Glutamatergic neuron (in vitro differentiated cells): Measurements from ENCODE around the gene TFPT. TPM values are rescaled to one million over a fixed set of nuclear protein-coding genes. Genes with fewer than 3 reads are reported as not detected.

ENCODE experiments used
- DNase-seq: peaks from one replicate; pipeline ENCODE4 v3.0.0; 2022
- H3K27ac Mint-ChIP-seq: one replicate; pipeline ENCODE4 v1.8.0; 2020; ENCODE audit warnings: mild to moderate bottlenecking, mixed read lengths, inconsistent platforms; ENCODE audit not compliant: unreplicated experiment
- H3K27me3 Mint-ChIP-seq: one replicate; pipeline ENCODE4 v1.8.0; 2020; ENCODE audit warnings: mild to moderate bottlenecking, moderate library complexity, mixed read lengths, inconsistent platforms; ENCODE audit not compliant: unreplicated experiment
- H3K36me3 Mint-ChIP-seq: one replicate; pipeline ENCODE4 v1.8.0; 2020; ENCODE audit warnings: mild to moderate bottlenecking, mixed read lengths, inconsistent platforms; ENCODE audit not compliant: unreplicated experiment
- H3K4me1 Mint-ChIP-seq: one replicate; pipeline ENCODE4 v1.8.0; 2020; ENCODE audit warnings: mild to moderate bottlenecking, low read depth, mixed read lengths, inconsistent platforms; ENCODE audit not compliant: unreplicated experiment
- H3K4me3 Mint-ChIP-seq: one replicate; pipeline ENCODE4 v1.8.0; 2020; ENCODE audit warnings: mild to moderate bottlenecking, mixed read lengths, inconsistent platforms; ENCODE audit not compliant: unreplicated experiment
- H3K9me3 Mint-ChIP-seq: one replicate; pipeline ENCODE4 v1.8.0; 2020; ENCODE audit warnings: mild to moderate bottlenecking, moderate library complexity, mixed read lengths, inconsistent platforms; ENCODE audit not compliant: unreplicated experiment
- total RNA-seq: library from RNA; stranded (reverse); fragmentation: NEBNext Ultra II Directional; extraction: Animal tissue kit (Norgen Biotek cat#: 25700); gene quantifications from one replicate; pipeline ENCODE4 v1.2.1, GENCODE V29; 2021; ENCODE audit not compliant: unreplicated experiment
- TF ChIP-seq, protein P1 (sequence below): fragments of 200-600 bp; sonication (generic); IDR thresholded peaks from one replicate; pipeline ENCODE4 v1.5.0; 2021; ENCODE audit not compliant: partially characterized antibody, unreplicated experiment

The TFPT gene
- total RNA-seq, 1 donor from 2014 or later: 21.9 TPM

DNA sequence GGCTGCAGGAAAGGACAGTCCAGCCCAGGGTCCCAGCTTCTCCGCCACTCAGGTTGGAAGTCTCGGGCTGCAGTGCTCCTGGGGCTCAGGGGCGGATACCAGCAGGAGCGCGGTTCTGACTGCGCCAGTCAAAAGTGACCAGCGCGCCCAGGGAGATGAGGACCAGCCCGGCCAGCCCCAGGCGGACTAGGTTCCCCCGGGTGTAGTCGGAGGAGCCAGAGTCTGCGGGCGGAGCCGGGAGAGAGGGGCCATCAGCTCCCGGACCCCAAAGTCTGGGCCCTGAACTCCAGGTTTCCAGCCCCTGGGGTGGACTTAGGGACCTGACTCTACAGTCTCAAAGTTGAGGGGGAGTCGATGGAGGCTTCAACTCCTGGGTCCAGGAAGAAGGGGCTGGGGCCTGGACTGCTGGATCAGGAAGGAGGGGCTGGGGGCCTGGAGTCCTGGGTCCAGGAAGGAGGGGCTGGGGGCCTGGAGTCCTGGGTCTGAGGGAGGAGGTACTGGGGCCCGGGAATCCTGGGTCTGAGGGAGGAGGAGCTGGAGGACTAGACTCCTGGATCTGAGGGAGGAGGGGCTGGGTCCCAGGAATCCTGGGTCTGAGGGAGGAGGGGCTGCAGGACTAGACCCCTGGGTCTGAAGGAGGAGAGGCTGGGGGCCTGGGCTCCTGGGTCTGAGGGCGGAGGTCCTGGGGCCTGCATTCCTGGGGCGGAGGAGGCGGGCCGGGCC is 20.2 kb downstream of the TFPT start:
- no peaks in the 10 kb centered on the region for H3K4me1 Mint-ChIP-seq
- no peak overlapping the region for H3K4me3 Mint-ChIP-seq
- DNase-seq: no peak
- TF ChIP-seq, protein P1, sequence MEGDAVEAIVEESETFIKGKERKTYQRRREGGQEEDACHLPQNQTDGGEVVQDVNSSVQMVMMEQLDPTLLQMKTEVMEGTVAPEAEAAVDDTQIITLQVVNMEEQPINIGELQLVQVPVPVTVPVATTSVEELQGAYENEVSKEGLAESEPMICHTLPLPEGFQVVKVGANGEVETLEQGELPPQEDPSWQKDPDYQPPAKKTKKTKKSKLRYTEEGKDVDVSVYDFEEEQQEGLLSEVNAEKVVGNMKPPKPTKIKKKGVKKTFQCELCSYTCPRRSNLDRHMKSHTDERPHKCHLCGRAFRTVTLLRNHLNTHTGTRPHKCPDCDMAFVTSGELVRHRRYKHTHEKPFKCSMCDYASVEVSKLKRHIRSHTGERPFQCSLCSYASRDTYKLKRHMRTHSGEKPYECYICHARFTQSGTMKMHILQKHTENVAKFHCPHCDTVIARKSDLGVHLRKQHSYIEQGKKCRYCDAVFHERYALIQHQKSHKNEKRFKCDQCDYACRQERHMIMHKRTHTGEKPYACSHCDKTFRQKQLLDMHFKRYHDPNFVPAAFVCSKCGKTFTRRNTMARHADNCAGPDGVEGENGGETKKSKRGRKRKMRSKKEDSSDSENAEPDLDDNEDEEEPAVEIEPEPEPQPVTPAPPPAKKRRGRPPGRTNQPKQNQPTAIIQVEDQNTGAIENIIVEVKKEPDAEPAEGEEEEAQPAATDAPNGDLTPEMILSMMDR: no peak
- peaks cover 1% of the 10 kb centered on the region for H3K9me3 Mint-ChIP-seq
- peaks cover 8% of the 10 kb centered on the region for H3K27me3 Mint-ChIP-seq
- H3K27ac Mint-ChIP-seq: no peak overlapping the region
- peaks cover 3% of the 10 kb centered on the region for H3K36me3 Mint-ChIP-seq

DNA sequence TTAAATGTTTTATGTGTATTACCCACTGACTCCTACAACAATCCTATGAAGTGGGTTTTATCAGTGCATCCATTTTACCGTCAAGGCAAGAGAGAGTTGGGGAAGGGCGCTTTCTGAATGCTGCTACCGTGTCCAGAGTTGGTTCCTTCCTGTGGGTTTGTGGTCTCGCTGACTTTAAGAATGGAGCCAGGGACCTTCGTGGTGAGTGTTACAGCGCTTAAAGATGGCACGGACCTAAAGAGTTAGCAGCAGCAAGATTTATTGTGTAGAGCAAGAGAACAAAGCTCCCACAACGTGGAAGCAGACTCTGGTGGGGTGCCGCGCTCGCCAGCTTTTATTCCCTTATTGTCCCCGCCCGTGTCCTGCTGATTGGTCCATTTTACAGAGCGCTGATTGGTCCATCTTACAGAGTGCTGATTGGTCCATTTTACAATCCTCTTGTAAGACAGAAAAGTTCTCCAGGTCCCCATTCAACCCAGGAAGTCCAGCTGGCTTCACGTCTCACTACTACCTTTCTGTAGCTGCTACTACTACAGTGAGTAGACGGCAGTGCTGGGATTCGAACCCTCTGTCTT is 20.9 kb downstream of the TFPT start:
- H3K9me3 Mint-ChIP-seq: peaks cover 1% of the 10 kb centered on the region
- H3K4me1 Mint-ChIP-seq: no peaks in the 10 kb centered on the region
- peaks cover 8% of the 10 kb centered on the region for H3K27me3 Mint-ChIP-seq
- H3K36me3 Mint-ChIP-seq: peaks cover 3% of the 10 kb centered on the region
- H3K27ac Mint-ChIP-seq: no peak overlapping the region
- DNase-seq: no peak
- no peak overlapping the region for H3K4me3 Mint-ChIP-seq
- TF ChIP-seq, protein P1: no peak

DNA sequence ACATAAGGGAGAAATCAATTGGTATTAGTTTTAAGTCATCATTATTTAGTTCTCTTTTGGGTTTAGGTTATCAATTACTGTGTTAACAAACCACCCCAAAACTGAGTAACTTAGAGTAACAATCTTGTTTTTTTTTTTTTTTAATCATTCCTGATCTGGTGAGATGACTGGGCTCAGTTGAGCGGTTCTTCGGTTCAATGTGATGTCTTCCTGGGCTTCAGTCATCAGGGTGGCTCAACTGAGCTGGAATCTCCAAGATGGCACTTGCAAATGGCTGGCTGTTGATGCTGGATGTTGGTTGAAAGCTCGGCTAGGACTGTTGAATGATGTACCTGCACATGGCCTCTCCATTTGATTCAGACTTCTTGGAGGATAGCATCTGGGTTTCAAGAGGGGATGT is 31.0 kb downstream of the TFPT start:
- TF ChIP-seq, protein P1: no peak
- DNase-seq: no peak
- Mint-ChIP-seq H3K4me1 (no peaks in the 10 kb centered on the region), H3K4me3 (no peak overlapping the region), H3K9me3 (no peaks in the 10 kb centered on the region), H3K27me3 (no peaks in the 10 kb centered on the region), H3K36me3 (no peaks in the 10 kb centered on the region), H3K27ac (no peak overlapping the region)

DNA sequence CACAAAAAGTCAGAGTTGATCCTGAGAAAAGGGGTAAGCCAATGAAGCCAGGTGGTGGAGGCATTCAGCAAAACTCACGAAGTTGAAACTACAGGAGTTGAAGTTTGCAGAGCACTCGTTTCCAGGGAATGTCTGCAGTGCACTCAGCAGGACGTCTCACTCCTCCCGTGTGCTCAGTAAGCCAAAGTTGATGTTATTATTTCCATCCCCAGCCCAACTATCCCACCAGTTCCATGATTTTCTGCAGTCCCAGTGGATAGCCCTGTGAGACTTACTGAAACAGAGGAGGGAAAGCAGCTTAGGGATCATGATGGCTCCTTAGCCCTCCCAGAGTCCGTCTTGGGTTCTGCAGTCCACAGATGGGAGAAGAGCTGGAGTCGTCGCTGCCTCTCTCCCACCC is 34.4 kb downstream of the TFPT start, which contains the start of gene TARM1:
Gene TARM1, minus strand, starts transcription at position 334 of the 400 bp plus-strand sequence. Its CDS starts 25 bp downstream, at position 309.
- no peaks in the 10 kb centered on the region for H3K36me3 Mint-ChIP-seq
- no peak for DNase-seq
- H3K4me1 Mint-ChIP-seq: no peaks in the 10 kb centered on the region
- H3K9me3 Mint-ChIP-seq: no peaks in the 10 kb centered on the region
- H3K27me3 Mint-ChIP-seq: no peaks in the 10 kb centered on the region
- TF ChIP-seq, protein P1: no peak
- H3K4me3 Mint-ChIP-seq: no peak within 1 kb of the TSS
- no peak within 1 kb of the TSS for H3K27ac Mint-ChIP-seq

DNA sequence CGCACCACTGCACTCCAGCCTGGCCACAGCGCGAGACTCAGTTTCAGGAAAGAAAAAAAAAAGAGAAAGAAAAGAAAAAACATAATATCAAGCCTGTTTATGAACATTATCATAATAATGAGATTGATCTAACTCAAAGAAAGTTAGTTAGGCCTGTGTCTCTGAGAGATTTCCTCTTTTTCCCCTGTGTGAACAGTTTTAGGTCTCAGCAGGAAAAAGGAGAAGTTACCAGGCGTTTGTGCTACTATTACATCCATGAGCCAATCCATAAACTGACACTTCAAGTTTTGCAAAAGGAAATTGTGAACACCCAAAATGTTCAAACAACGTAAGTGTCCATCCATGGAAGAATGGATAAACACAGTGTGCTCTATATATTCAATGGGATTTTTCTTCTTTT is 38.1 kb downstream of the TFPT start:
- no peak for DNase-seq
- Mint-ChIP-seq H3K4me1 (no peaks in the 10 kb centered on the region), H3K27me3 (no peaks in the 10 kb centered on the region), H3K27ac (no peak overlapping the region), H3K4me3 (no peak overlapping the region), H3K9me3 (no peaks in the 10 kb centered on the region), H3K36me3 (no peaks in the 10 kb centered on the region)
- TF ChIP-seq, protein P1: no peak
